GM10847 (cell line): Measurements from ENCODE around the gene METTL18.

Experiments
- POLR2A ChIP-seq: IDR thresholded peaks from 2 replicates; pipeline ENCODE4 v1.6.1; 2011; ENCODE audit not compliant: insufficient read length; ENCODE audit errors: extremely low read depth

METTL18 gene

GRCh38 chr1:169796274-169796810 lies 1.6 kb upstream of the METTL18 start:
- no peak for TF ChIP-seq POLR2A

DNA sequence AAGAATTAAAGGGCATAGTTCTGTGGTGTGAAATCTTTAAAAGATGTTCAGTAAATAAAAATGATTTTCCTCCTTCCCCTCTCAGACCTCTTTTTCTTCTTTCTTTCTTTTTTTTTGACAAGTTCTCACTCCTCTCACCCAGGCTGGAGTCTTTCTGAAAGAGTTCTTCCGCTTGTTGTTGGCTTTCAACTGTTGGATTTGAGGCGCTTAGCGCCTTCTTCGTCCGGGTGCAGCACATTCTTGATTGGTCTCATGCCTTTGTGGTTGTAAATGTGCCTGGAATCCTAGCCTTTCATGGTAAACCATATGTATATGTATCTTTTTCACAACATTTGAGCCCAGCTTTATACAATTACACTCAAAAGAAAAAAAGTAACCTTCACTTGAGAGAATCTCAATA lies 980 bp upstream of the METTL18 start:
- TF ChIP-seq POLR2A = no peak

DNA sequence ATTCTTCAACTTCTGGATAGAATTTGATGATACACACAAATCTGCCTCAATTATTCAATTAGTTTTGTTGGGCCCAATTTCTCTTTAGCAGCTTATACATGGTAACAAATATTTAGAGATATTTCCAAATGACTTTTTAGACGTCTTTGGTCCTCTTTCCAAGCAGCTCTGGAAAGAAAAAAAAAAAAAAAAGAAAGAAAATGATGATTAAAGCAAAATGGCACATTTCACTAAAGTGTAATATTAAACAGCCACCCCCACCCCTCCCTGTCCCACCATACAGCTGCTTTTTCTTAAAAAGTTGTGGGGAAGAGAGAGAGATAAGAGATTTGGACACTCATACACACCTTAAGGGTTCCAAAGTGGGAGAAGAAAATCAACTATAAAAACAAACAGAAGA lies 977 bp downstream of the METTL18 start:
- TF ChIP-seq POLR2A = no peak

- TF ChIP-seq POLR2A = no peak
These were observed 6.3 kb downstream of the METTL18 start for GRCh38 chr1:169788402-169788801.

- TF ChIP-seq POLR2A = no peak
These were observed 7.7 kb downstream of the METTL18 start for GRCh38 chr1:169786974-169787373.

DNA sequence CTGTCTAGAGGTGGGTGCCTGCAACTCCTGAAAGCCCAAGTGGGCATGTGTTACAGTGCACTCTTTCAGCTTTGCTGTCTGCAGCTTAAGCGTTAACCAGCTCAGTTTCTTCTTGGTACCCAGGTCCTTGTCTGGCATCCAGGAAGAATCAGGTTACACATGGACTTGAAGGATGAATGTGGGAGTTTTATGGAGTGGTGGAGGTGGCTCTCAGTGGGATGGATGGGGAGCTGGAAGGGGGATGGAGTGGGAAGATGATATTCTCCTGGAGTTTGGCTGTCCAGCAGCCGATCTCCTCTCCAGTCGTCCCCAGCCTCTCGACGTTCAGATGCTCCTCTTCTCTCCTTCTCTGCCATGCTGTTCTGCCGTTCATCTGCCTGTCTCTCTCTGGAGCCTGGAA lies 9.4 kb downstream of the METTL18 start:
- TF ChIP-seq POLR2A = no peak

DNA sequence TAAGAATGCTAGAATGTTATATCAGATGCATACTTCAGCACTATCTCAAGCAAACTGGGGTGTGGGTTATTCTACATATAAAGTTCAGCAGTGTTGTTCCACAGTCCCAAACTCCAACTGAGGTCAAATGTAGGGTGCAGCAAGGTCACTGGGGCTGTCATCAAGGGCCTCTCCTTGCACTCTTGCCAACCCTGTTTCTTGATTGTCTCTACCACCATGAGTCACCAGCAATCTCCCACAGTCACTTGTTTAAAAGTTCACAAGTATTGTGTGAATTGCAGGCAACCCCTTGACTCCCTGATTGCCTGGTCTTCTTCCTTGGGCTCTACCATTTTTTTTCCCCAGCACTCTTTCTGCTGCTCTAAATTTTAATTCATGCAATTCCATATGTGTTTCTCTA lies 10.6 kb downstream of the METTL18 start:
- no peak for TF ChIP-seq POLR2A

GRCh38 chr1:169782596-169782995 lies 12.1 kb downstream of the METTL18 start:
- TF ChIP-seq POLR2A = no peak

- TF ChIP-seq POLR2A = no peak
These were observed 14.7 kb downstream of the METTL18 start for GRCh38 chr1:169779970-169780369.

GRCh38 chr1:169779150-169779549 lies 15.6 kb downstream of the METTL18 start:
- TF ChIP-seq POLR2A = no peak

- no peak for TF ChIP-seq POLR2A
These were observed 18.3 kb downstream of the METTL18 start for GRCh38 chr1:169776440-169776839.

- no peak for TF ChIP-seq POLR2A
These were observed 26.5 kb downstream of the METTL18 start for GRCh38 chr1:169768161-169768560.

GRCh38 chr1:169765580-169766331 lies 29.0 kb downstream of the METTL18 start:
- TF ChIP-seq POLR2A = no peak

DNA sequence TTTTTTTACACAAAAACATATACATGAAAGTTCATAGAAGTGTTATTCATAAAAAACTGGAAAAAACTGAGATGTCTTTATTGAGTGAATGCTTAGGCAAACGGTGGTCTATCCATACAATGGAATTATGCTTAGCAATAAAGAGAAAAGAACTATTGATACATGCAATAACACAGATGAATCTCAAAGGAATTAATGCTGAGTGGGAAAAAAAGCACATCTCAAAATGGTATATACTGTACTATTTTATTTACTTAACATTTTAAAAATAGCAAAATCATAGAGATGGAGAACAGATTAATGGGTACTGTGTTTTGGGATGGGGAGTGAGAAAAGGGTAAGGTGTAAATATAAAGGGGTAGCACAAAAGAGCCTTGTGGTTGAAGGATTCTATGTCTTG lies 29.8 kb downstream of the METTL18 start:
- TF ChIP-seq POLR2A = no peak

- no peak for TF ChIP-seq POLR2A
These were observed 32.0 kb downstream of the METTL18 start for GRCh38 chr1:169762699-169763098.

DNA sequence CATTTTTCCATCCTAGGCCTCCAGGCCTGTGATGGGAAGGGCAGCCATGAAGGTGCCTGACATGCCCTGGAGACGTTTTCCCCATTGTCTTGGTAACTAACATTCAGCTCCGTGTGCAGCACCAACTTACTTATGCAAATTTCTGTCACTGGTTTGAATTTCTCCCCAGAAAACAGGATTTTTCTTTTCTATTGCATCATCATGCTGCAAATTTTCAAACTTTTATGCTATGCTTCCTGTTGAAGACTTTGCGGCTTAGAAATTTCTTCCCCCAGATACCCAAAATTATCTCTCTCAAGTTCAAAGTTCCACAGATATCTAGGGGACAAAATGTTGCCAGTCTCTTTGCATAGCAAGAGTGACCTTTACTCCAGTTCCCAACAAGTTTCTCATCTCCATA lies 35.7 kb downstream of the METTL18 start:
- no peak for TF ChIP-seq POLR2A

DNA sequence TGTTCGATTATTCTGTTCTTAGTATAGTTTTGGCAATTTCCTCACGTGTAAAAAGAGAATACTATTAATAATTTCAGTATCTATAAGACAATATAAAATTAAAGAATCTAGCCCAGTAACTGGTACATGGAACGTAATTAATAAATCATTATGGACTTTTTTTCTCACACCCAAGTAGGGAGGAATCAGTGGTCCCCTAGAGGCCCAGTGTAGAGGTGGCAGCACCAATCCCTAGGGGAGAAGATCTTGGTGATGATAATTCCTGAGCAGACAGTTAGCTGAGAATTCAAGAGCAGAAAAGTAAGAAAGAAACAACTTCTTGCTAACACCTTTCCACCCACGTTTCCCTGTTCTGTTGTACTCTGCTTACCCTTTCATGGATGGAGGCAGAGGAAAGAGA lies 41.2 kb downstream of the METTL18 start:
- no peak for TF ChIP-seq POLR2A
